ENCODE results near the gene KRT6C.
"Not testable (repeated sequence)": the region's sequence is repeated elsewhere in the genome, so short reads cannot be mapped to it uniquely, and the experiment has no call there.

The KRT6C gene

DNA sequence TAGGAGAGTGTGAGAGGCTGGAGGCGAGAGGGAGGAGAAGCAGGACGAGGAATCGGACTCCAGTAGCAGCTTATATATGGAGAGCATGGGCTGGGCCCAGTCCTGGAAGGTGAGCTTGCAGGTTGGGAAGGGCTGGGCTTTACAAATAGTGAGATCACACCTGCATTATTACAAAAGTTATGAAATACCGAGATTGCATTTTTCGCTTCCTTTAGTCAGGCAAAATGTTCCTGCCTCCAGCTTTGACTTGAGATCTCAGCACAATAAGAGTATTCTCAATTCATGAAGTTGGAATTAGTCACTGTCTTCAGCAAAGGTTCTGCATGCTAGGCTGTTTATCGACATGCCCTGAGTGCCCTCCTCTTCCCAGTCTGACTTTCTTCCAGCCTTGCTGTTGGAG is 21.5 kb downstream of the KRT6C start, which contains the start of gene KRT6B (continued):
- TF ChIP-seq GLIS3 (CRISPR knock-in tag; IDR thresholded peaks at IDR 0.05), result no peak
- no peak for TF ChIP-seq ZNF70 (CRISPR knock-in tag; IDR thresholded peaks at IDR 0.05)
- no peak for TF ChIP-seq BACH2 (CRISPR knock-in tag; IDR thresholded peaks at IDR 0.05; ENCODE audit: borderline replicate concordance)
- no peak for TF ChIP-seq TCF4 (CRISPR knock-in tag; IDR thresholded peaks at IDR 0.05; ENCODE audit: borderline replicate concordance)

DNA sequence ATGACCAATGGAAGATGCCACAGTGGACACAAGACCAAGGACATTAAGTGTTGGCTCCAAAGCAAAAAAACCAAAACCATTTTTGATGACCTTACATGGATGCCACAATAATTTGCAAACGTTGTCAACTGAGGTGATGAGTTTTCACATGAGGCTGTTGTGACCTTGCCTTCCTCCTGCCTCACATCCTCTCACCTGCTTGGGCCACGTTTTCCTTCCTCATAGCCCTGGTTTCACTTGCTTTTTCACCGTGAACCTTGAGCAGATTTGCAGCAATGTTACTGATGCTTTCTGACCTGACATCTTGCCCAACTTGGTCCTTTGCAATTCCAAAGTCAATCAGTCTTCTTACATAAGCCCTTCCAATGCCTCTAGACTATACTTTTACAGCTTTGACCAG is 25.4 kb downstream of the KRT6C start:
- TF ChIP-seq ZFP30 (CRISPR knock-in tag; IDR thresholded peaks at IDR 0.05) (no peak), ZNF565 (CRISPR knock-in tag; conservative IDR thresholded peaks at IDR 0.05; ENCODE audit: low read depth) (no peak)
- TF ChIP-seq, protein P1, sequence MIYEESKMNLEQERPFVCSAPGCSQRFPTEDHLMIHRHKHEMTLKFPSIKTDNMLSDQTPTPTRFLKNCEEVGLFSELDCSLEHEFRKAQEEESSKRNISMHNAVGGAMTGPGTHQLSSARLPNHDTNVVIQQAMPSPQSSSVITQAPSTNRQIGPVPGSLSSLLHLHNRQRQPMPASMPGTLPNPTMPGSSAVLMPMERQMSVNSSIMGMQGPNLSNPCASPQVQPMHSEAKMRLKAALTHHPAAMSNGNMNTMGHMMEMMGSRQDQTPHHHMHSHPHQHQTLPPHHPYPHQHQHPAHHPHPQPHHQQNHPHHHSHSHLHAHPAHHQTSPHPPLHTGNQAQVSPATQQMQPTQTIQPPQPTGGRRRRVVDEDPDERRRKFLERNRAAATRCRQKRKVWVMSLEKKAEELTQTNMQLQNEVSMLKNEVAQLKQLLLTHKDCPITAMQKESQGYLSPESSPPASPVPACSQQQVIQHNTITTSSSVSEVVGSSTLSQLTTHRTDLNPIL (CRISPR knock-in tag; IDR thresholded peaks at IDR 0.05; ENCODE audit: low read depth), result no peak
- no peak for ATAC-seq

DNA sequence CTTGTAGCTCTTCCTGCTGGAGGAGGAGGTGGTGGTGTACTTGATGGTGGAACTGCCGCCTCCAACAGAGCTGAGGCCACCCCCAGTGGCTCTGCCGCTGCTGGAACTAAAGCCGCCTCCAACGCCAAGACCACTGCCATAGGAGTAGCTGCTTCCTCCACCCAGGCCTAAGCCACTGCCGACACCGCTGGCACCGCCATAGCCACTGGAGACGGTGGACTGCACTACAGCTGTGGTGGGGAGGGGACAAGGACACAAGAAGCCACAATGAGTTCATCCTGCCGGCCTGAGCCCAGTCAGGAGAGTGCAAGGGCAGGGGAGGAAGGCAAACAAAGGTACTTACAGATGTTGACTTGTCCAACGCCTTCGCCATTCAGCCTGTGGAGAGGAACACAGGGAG is 26.4 kb downstream of the KRT6C start:
- not testable (repeated sequence) for ATAC-seq

DNA sequence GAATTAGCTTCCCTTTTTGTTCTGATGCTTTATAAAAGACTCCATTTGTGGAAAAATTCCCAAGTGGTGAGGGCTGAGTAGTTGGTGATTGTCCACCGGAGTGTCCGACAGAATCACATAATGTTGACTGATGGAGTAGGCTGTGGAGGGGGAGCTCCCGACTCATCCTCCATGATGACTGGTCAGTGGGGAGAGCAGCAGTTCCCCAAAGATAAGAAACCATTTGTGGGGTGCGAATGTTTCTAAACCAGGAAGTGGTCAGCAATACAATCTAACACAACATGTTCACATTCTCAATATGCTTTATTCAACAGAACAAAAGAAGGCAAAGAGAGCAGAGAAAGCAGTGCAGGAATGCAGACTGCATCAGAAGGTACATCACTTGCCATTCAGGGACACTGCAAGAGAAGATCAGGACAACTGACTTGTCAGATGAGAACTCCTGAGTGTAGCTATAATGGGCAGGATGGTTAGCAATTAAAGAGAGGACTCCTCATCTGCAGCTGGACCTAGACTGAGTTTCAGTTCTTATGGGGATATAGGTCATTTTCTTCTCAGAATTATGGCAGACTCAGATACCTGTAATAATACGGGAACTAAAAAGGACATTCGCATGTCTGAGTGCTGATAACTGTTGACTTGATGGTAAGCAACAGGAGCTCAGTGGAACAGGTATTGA is 27.1 kb downstream of the KRT6C start:
- TF ChIP-seq ZC3H10 (CRISPR knock-in tag; IDR thresholded peaks at IDR 0.05), result no peak
- no peak for TF ChIP-seq ZNF8 (CRISPR knock-in tag; IDR thresholded peaks at IDR 0.05)
- TF ChIP-seq, protein P1 (CRISPR knock-in tag; IDR thresholded peaks at IDR 0.05; ENCODE audit: low read depth), result no peak
- TF ChIP-seq CSDC2 (CRISPR knock-in tag; IDR thresholded peaks at IDR 0.05), result no peak
- TF ChIP-seq ESRRG (CRISPR knock-in tag; IDR thresholded peaks at IDR 0.05), result no peak
- no peak for TF ChIP-seq GLIS3 (CRISPR knock-in tag; IDR thresholded peaks at IDR 0.05)
- no peak for TF ChIP-seq SNAI2 (CRISPR knock-in tag; IDR thresholded peaks at IDR 0.05)
- no peak for TF ChIP-seq ZNF565 (CRISPR knock-in tag; conservative IDR thresholded peaks at IDR 0.05; ENCODE audit: low read depth)
- TF ChIP-seq, protein P2, sequence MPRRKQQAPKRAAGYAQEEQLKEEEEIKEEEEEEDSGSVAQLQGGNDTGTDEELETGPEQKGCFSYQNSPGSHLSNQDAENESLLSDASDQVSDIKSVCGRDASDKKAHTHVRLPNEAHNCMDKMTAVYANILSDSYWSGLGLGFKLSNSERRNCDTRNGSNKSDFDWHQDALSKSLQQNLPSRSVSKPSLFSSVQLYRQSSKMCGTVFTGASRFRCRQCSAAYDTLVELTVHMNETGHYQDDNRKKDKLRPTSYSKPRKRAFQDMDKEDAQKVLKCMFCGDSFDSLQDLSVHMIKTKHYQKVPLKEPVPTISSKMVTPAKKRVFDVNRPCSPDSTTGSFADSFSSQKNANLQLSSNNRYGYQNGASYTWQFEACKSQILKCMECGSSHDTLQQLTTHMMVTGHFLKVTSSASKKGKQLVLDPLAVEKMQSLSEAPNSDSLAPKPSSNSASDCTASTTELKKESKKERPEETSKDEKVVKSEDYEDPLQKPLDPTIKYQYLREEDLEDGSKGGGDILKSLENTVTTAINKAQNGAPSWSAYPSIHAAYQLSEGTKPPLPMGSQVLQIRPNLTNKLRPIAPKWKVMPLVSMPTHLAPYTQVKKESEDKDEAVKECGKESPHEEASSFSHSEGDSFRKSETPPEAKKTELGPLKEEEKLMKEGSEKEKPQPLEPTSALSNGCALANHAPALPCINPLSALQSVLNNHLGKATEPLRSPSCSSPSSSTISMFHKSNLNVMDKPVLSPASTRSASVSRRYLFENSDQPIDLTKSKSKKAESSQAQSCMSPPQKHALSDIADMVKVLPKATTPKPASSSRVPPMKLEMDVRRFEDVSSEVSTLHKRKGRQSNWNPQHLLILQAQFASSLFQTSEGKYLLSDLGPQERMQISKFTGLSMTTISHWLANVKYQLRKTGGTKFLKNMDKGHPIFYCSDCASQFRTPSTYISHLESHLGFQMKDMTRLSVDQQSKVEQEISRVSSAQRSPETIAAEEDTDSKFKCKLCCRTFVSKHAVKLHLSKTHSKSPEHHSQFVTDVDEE (CRISPR knock-in tag; IDR thresholded peaks at IDR 0.05), result no peak
- no peak for ATAC-seq

DNA sequence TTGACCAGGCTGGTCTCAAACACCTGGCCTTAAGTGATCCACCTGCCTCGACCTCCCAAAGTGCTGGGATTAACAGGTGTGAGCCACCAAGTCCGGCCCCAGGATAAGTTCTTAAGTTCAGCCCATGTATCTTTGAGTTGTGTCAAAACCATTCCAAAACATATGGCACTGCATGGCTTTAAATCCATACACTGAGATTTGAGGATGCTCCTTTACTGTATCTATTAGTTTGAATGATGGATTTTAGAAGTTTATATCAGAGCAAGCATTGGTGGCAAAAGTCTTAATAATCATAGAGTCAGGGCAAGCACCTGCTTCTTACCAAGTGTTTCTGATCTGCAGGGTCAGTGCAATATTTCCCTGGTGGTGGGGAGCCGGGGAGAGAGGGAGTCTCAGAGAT is 27.7 kb downstream of the KRT6C start:
- ATAC-seq, result no peak
- TF ChIP-seq TCF4 (CRISPR knock-in tag; IDR thresholded peaks at IDR 0.05; ENCODE audit: borderline replicate concordance) (no peak), SNAI2 (CRISPR knock-in tag; IDR thresholded peaks at IDR 0.05) (no peak), ZNF70 (CRISPR knock-in tag; IDR thresholded peaks at IDR 0.05) (no peak)

DNA sequence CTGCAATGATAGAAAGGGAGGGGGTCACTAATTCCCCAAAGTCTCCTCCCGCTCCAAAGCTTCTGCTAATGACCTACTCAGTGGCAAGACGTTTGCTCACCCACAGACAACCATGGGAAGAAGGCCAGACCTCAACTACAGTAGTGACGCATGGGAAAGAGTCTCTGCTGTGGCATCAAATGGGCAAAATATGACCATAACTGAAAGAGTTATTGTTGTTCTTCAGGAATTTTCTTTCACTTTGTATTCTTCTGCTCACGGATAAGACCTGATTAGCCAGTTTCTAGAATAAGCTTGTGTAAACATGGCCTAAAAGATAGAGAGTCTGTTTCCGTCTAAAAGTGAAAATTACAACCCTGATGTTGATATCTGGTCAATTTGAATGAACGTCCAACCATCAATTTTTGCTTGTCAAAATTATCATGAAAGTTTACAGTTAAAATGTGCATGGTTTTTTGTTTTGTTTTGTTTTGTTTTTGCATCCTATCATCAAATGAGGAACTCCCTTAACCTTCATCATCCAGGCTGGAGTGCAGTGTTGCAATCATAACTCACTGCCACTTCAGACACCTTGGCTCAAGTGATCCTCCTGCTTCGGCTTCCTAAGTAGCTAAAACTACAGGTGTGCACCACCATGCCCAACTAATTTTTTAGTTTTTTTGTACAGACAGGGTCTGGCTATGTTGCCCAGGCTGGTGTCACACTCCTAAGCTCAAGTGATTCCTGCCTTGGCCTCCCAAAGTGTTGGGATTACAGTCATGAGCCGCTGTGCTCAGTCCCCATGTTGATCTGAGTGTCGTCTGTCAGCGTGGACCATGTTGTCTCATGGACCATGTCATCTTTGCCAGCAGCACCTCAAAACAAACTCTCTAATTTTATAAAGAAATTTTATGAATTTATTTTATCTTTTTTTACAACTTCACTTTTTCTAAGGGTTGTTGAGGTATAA is 28.7 kb downstream of the KRT6C start:
- TF ChIP-seq PPARA (CRISPR knock-in tag; IDR thresholded peaks at IDR 0.05; ENCODE audit: borderline replicate concordance) (no peak), SNAI2 (CRISPR knock-in tag; IDR thresholded peaks at IDR 0.05) (no peak)
- TF ChIP-seq, protein P1 (CRISPR knock-in tag; IDR thresholded peaks at IDR 0.05; ENCODE audit: low read depth), result no peak
- no peak for ATAC-seq
